ENCODE results near the gene AIPL1. TPM values are rescaled to one million over a fixed set of nuclear protein-coding genes. Genes with fewer than 3 reads are reported as not detected.

Gene AIPL1
- total RNA-seq, 1 donor from 2014 or later, result not detected

DNA sequence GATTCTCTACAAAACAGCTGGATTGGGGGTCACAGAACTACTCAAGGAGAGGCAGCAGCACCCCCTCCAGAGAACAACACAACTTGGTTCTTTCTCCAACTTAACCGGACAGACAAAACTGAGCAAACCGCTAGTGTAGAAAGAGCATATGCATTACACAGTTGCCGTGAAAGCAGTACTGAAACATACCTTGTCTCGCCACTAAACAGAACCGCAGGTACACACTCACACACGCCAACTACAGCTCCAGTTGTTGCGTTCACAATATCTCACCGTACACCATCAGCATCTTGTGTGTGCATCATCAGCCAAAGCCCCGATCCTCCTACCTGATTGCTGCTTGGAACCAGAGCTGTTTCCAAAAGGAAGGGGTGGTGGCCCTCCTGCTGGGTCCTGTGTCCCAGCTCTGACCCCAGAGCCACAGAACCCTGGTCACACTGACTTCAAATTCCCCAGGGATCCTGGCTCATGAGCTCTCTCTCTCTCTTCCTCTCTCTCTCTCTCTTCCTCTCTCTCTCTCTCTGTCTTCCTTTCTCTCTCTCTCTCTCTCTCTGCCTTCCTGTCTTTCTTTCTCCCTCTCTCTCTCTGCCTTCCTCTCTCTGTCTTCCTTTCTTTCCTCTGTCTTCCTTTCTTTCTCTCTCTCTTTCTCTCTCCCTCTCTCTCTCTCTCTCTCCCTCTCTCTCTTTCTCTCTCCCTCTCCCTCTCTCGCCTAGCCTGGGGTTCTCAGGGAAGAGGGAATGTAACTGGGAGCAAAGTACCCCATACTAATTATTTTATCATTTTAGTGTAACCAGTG is 17.7 kb upstream of the AIPL1 start:
- Mint-ChIP-seq H3K4me1 (ENCODE audit: low read depth) (peaks cover 5% of the 10 kb centered on the region), H3K27ac (no peak overlapping the region)
- DNase-seq (ENCODE audit: low spot score), result no peak

DNA sequence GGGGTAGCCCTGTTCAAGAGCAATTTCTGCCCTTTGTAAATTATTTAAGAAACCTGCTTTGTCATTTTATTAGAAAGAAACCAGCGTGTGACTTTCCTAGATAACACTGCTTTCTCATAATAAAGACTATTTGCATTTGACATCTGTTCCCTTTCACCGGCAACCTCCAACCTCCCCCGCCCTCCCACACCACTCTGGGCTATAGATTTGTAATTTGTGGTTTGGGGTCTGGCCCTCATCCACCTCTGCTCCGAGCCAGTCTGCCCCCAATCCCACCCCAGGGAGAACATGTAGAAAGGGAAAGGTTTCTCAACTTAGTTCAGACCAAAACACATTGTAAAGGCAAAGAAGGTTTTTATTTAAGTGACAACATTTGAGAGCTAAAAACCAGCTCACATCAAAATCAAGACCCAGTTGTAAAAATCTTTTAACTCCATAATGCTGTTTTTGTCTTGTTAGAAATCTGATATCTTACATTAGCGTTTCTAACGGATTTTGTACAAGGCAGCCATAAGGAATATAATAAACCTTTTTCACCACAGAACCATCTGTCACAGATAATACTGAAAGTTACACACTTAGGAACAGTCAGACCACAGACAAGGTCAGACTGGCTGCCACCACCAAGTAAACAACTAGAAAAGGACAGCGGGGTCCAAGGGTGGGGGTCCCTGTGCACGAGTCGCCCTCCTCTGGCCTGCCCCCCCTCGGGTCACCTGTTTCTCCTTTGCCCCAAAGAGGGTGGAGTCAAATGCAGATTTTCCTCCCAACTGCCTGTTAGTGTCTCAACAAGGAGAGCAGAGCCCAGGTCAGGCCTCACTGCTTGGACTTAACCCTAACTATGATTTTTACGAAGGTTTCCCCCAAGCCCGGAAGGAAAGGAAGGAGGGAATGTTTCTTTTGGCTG is 16.3 kb upstream of the AIPL1 start:
- no peak overlapping the region for H3K27ac Mint-ChIP-seq
- peaks cover 1% of the 10 kb centered on the region for H3K4me1 Mint-ChIP-seq (ENCODE audit: low read depth)
- no peak for DNase-seq (ENCODE audit: low spot score)
- H3K4me3 Mint-ChIP-seq (ENCODE audit: low read depth), result no peak overlapping the region
- peaks cover 24% of the 10 kb centered on the region for H3K27me3 Mint-ChIP-seq (ENCODE audit: low read depth)
- H3K9me3 Mint-ChIP-seq, result no peaks in the 10 kb centered on the region
- H3K36me3 Mint-ChIP-seq (ENCODE audit: low read depth), result no peaks in the 10 kb centered on the region
- intact Hi-C loops (cut with micrococcal nuclease), result no loop called here

More for the DNA sequence above, 17.7 kb upstream of the AIPL1 start:
- Mint-ChIP-seq H3K4me3 (ENCODE audit: low read depth) (no peak overlapping the region), H3K9me3 (no peaks in the 10 kb centered on the region), H3K36me3 (ENCODE audit: low read depth) (no peaks in the 10 kb centered on the region), H3K27me3 (ENCODE audit: low read depth) (peaks cover 32% of the 10 kb centered on the region)
- intact Hi-C loops (cut with micrococcal nuclease), result no loop called here

DNA sequence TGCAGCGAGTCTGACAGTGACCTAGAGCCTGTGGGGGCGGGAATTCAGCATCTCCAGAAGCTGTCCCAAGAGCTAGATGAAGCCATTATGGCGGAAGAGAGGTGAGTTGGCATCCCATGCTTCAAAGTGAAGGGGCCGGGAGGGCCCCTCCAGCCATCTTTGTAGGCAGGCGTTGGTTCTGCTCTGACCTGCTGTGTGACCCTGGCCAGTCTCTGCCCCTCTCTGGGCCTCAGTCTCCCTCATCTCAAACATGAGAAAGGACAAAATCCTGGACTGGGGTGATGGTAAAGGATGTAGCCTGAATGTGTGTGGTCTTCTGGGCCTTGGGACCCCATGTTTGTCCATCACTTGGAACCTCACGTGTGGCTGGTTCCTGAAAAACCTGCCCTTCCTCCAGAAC is 14.4 kb upstream of the AIPL1 start:
- H3K27ac Mint-ChIP-seq, result no peak overlapping the region
- H3K4me1 Mint-ChIP-seq (ENCODE audit: low read depth), result peaks cover 5% of the 10 kb centered on the region

DNA sequence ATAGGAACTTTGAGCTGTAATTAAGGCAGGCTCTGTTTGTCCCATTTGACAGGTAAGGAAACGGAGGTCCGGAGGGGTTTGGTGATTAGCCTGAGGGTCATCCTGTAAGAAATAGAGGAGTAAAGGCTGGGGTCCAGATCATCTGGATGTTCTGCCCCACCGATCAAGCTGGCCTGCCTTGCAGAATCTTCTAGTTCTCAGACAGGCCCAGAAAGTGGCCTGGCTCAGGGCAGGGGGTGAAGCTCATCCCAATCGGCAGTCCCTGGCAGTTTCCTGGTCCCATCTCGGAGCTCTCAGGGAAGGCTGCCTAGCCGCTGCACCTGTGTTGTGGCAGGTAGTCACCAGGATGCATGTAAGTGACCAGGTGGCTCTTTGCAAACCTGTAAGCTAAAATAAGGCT is 13.6 kb upstream of the AIPL1 start:
- H3K9me3 Mint-ChIP-seq, result no peaks in the 10 kb centered on the region
- peaks cover 9% of the 10 kb centered on the region for H3K4me1 Mint-ChIP-seq (ENCODE audit: low read depth)
- H3K27me3 Mint-ChIP-seq (ENCODE audit: low read depth), result peaks cover 13% of the 10 kb centered on the region
- intact Hi-C loops (cut with micrococcal nuclease), result loop anchor here (10.0 kb wide), 1 partner anchor 196 kb away; the partner anchor contains the start of genes KIAA0753 and TXNDC17
- H3K27ac Mint-ChIP-seq, result no peak overlapping the region
- no peak overlapping the region for H3K4me3 Mint-ChIP-seq (ENCODE audit: low read depth)
- DNase-seq (ENCODE audit: low spot score), result no peak
- peaks cover 7% of the 10 kb centered on the region for H3K36me3 Mint-ChIP-seq (ENCODE audit: low read depth)

More for the DNA sequence above, 14.4 kb upstream of the AIPL1 start:
- intact Hi-C loops (cut with micrococcal nuclease), result loop anchor here (10.0 kb wide), 1 partner anchor 195 kb away; the partner anchor contains the start of genes KIAA0753 and TXNDC17
- Mint-ChIP-seq H3K27me3 (ENCODE audit: low read depth) (peaks cover 19% of the 10 kb centered on the region), H3K9me3 (no peaks in the 10 kb centered on the region), H3K4me3 (ENCODE audit: low read depth) (no peak overlapping the region), H3K36me3 (ENCODE audit: low read depth) (peaks cover 6% of the 10 kb centered on the region)
- no peak for DNase-seq (ENCODE audit: low spot score)

DNA sequence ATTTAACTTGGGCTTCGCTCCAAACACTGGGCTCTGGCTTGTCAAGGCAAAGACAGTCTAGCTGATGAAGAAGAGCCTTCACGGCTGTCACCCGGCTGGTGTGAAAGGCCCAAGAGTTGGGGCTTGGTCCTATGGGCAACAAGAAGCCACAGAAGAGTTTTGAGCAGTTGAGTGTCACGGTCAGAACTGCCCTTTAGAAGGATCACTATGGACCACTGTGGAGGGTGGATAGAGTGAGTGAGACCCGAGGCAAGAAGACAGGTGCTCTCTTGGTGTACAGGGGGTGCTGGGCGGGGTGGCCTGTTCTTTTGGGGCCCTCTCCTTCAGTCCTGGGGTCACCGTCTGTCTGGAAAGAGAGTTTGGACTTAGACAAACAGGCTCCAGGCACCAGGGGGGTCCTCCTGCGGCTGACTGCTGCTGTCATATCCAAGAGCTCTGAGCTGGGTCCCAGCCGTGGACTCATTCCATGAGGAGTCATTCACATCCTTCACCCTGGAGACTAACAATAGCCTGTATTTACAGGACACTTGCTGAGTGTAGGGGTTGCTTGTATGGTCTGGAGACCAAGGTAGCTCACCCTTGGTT is 11.7 kb upstream of the AIPL1 start:
- peaks cover 12% of the 10 kb centered on the region for H3K4me1 Mint-ChIP-seq (ENCODE audit: low read depth)
- H3K9me3 Mint-ChIP-seq, result no peaks in the 10 kb centered on the region
- H3K27ac Mint-ChIP-seq, result no peak overlapping the region
- no peak for DNase-seq (ENCODE audit: low spot score)
- H3K36me3 Mint-ChIP-seq (ENCODE audit: low read depth), result peaks cover 7% of the 10 kb centered on the region
- intact Hi-C loops (cut with micrococcal nuclease), result loop anchor here (10.0 kb wide), 1 partner anchor 198 kb away; the partner anchor contains the start of genes KIAA0753 and TXNDC17
- no peak overlapping the region for H3K4me3 Mint-ChIP-seq (ENCODE audit: low read depth)
- peaks cover 6% of the 10 kb centered on the region for H3K27me3 Mint-ChIP-seq (ENCODE audit: low read depth)

DNA sequence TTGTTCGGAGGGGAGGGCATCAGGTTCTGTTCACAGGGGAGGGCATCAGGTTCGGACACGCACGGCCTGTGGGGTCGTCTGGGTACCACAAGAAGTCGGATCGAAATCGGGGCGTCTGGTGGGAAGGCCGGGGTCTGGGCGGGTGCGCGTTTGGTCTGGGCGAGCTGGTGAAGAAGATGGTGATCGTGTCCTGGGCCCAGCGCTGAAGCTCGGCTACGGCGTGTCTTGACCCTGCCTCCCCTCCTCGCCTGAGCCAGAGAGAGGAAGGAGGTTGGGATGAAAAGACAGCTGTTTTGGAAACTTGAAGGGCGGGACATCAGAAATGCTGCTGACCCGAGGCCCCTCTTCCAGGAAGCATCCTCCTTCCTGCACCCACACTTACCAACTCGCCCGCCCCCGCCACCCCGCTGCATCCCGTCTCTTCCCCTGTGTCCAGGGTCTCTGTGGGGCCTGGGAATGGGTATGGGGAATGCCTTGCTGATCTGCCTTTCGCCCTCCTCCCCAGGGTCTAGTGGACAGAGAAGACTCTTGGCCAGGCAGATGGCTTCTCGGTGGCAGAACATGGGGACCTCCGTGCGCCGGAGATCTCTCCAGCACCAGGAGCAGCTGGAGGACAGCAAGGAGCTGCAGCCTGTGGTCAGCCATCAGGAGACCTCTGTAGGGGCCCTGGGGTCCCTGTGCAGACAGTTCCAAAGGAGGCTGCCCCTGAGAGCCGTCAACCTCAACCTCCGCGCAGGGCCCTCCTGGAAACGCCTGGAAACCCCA is 9.8 kb upstream of the AIPL1 start:
- Mint-ChIP-seq H3K27ac (peak overlapping the region; percentile 10), H3K36me3 (ENCODE audit: low read depth) (peaks cover 7% of the 10 kb centered on the region), H3K4me1 (ENCODE audit: low read depth) (peaks cover 11% of the 10 kb centered on the region)

DNA sequence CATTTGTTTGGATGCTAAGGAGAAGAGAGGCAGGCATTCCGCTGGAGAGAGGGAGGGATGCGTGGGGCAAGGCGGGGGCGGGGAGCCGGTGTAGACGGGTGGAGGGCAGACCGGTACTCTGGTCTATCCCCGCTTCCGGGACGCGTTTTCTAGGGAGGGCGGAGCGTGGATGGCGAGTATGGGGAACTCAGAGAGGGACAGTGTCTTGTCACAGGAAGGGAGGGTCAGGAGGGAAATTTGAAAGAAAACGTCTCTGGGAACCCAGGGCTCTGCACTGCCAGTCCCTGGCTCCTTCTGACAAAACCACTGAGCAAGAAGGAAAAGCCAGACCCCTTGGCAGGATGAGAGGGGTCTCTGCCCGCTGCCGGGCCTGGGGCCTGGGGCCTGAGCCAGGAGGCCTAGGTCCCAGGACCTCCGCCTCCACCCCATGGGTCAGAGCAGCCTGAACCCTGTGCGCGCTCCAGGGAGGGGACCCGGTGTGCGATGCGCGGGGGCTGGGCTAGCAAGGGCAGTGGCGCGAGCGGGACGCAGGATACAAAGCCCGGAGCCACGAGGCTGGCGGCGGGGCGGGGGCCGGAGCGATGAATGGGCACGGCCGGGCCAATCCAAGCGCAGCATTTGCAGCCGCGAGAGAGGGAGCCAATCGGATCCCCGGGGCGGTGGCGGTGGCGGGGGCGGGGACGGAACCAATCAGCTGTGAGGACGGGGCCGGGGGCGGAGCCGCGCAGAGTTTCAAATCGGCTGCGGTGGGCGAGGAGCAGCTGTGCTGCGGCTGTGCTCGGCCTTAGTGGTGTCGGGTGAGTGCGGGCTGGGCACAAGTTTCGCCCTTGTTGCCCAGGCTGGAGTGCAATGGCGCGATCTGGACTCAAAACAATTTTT is 9.0 kb upstream of the AIPL1 start, which contains the start of gene PIMREG:
TSS of gene PIMREG (plus strand) at position 764 of the 879 bp plus-strand sequence. CDS start 656 bp downstream, outside the sequence.
- Mint-ChIP-seq H3K27me3 (ENCODE audit: low read depth) (peaks cover 30% of the 10 kb centered on the region), H3K36me3 (ENCODE audit: low read depth) (peaks cover 7% of the 10 kb centered on the region), H3K4me3 (ENCODE audit: low read depth) (peak within 1 kb of the TSS; percentile 95), H3K9me3 (no peaks in the 10 kb centered on the region), H3K4me1 (ENCODE audit: low read depth) (peaks cover 11% of the 10 kb centered on the region), H3K27ac (peak within 1 kb of the TSS; percentile 97)
- peak; percentile 88 for DNase-seq (ENCODE audit: low spot score)
- intact Hi-C loops (cut with micrococcal nuclease), result loop anchor here (10.0 kb wide), 1 partner anchor 201 kb away; the partner anchor contains the start of genes KIAA0753 and TXNDC17

More for the DNA sequence above, 9.8 kb upstream of the AIPL1 start:
- Mint-ChIP-seq H3K27me3 (ENCODE audit: low read depth) (peaks cover 22% of the 10 kb centered on the region), H3K9me3 (no peaks in the 10 kb centered on the region), H3K4me3 (ENCODE audit: low read depth) (peak overlapping the region; percentile 95)
- intact Hi-C loops (cut with micrococcal nuclease), result loop anchor here (10.0 kb wide), 1 partner anchor 200 kb away; the partner anchor contains the start of genes KIAA0753 and TXNDC17
- no peak for DNase-seq (ENCODE audit: low spot score)

DNA sequence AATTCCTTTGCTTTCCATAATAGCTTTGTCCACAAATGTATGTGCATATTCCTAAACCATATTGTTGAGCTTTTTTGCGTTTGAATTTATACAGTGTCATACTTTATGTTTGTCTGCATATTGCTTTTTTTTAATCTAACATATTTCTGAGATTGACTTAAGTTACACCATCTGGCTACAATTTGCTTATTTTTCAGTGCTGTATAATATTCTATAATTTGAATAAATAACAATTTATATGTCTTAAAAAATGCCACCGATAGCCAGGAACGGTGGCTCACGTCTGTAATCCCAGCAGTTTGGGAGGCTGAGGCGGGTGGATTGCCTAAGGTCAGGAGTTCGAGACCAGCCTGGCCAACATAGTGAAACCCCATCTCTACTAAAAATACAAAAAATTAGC is 7.9 kb upstream of the AIPL1 start:
- intact Hi-C loops (cut with micrococcal nuclease), result loop anchor here (10.0 kb wide), 1 partner anchor 202 kb away; the partner anchor contains the start of genes KIAA0753 and TXNDC17
- H3K36me3 Mint-ChIP-seq (ENCODE audit: low read depth), result peaks cover 7% of the 10 kb centered on the region
- H3K9me3 Mint-ChIP-seq, result no peaks in the 10 kb centered on the region
- H3K27me3 Mint-ChIP-seq (ENCODE audit: low read depth), result peaks cover 33% of the 10 kb centered on the region
- no peak overlapping the region for H3K4me3 Mint-ChIP-seq (ENCODE audit: low read depth)
- DNase-seq (ENCODE audit: low spot score), result no peak
- peaks cover 11% of the 10 kb centered on the region for H3K4me1 Mint-ChIP-seq (ENCODE audit: low read depth)
- no peak overlapping the region for H3K27ac Mint-ChIP-seq

DNA sequence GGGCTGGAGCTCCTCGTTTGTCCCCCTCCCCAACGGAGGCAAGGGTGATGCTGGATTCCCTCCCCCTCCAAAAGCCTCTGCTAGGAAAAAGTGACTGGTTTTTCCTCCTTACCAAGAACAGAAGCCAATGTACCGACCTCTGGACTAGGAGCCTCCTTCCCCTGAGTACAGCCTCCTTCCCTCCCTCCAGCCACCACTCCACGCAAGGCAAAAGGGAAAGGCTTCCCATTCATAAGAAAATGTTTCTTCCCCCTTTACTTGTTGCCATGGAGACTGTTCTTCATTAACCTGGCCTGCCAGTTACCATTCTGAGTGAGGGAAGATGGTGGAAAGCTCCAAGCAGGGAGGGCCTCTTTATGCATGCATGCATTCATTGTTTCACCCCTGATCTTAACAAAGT is 5.0 kb upstream of the AIPL1 start:
- intact Hi-C loops (cut with micrococcal nuclease), result loop anchor here (10.0 kb wide), 1 partner anchor 205 kb away; the partner anchor contains the start of genes KIAA0753 and TXNDC17
- Mint-ChIP-seq H3K36me3 (ENCODE audit: low read depth) (peaks cover 2% of the 10 kb centered on the region), H3K9me3 (no peaks in the 10 kb centered on the region), H3K4me3 (ENCODE audit: low read depth) (no peak overlapping the region), H3K27ac (no peak overlapping the region), H3K27me3 (ENCODE audit: low read depth) (peaks cover 47% of the 10 kb centered on the region), H3K4me1 (ENCODE audit: low read depth) (peaks cover 12% of the 10 kb centered on the region)
- DNase-seq (ENCODE audit: low spot score), result no peak

DNA sequence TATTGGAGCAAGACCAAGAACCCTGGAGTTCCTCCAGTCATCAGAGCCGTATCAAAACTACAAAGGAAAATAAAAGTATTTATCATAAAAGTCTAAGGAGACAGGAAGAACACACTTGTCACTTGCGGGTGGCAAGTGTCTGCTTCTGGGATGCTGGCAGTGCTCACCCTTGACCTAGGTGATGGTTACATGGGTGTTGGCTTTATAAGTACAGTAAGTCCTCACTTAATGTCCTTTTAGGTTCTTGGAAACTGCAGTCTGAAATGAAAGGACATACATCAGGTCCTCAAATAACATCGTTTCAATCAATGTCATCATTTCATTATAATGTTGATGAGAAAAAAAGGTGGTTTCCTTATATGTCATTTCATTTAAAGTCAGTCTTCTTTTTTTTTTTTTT is 3.0 kb upstream of the AIPL1 start:
- H3K4me1 Mint-ChIP-seq (ENCODE audit: low read depth), result peaks cover 1% of the 10 kb centered on the region
- intact Hi-C loops (cut with micrococcal nuclease), result no loop called here
- H3K4me3 Mint-ChIP-seq (ENCODE audit: low read depth), result no peak overlapping the region
- H3K9me3 Mint-ChIP-seq, result no peaks in the 10 kb centered on the region
- peaks cover 58% of the 10 kb centered on the region for H3K27me3 Mint-ChIP-seq (ENCODE audit: low read depth)
- H3K27ac Mint-ChIP-seq, result no peak overlapping the region
- no peaks in the 10 kb centered on the region for H3K36me3 Mint-ChIP-seq (ENCODE audit: low read depth)
- DNase-seq (ENCODE audit: low spot score), result no peak

DNA sequence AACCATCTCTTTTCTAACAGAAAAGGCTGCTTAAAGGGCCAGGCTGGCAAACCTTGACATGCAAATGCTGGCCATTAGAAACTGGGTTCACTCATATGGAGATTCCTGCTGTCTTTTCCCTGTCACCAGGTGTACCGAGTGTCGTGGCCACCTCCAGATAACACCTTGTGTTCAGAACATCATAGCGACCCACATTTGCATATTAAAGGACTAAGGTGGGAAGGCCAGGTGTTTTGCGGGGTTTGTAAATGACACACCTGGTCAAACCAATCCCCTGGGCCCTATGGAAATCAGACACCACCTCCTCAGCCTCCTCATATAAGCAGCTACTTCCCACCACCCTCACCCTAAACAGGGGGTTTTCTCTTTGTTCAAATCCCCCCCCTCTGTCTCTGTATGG is 2.5 kb upstream of the AIPL1 start:
- Mint-ChIP-seq H3K27me3 (ENCODE audit: low read depth) (peaks cover 59% of the 10 kb centered on the region), H3K4me3 (ENCODE audit: low read depth) (no peak overlapping the region), H3K36me3 (ENCODE audit: low read depth) (no peaks in the 10 kb centered on the region), H3K9me3 (no peaks in the 10 kb centered on the region), H3K27ac (no peak overlapping the region), H3K4me1 (ENCODE audit: low read depth) (peaks cover 1% of the 10 kb centered on the region)
- intact Hi-C loops (cut with micrococcal nuclease), result no loop called here
- no peak for DNase-seq (ENCODE audit: low spot score)

Measured in activated T-helper 2 cell treated with anti-CD3 and anti-CD28 coated beads, Interferon-gamma antibody, Interleukin-2, Interleukin-4, amounts not matched to agents 10 μg/mL and 5 μg/mL and 100 μg/mL, durations not matched to agents 14 hours and 24 hours and 36 hours (primary cell).